SHP77 (cell line): Measurements from ENCODE around the gene STXBP6.
"Not testable (repeated sequence)": the region's sequence is repeated elsewhere in the genome, so short reads cannot be mapped to it uniquely, and the experiment has no call there.

ENCODE experiments used
- DNase-seq, 2 experiments: peaks; one replicate each; lab custom pipeline; 2025; lab: John Stamatoyannopoulos, UW

STXBP6 gene

DNA sequence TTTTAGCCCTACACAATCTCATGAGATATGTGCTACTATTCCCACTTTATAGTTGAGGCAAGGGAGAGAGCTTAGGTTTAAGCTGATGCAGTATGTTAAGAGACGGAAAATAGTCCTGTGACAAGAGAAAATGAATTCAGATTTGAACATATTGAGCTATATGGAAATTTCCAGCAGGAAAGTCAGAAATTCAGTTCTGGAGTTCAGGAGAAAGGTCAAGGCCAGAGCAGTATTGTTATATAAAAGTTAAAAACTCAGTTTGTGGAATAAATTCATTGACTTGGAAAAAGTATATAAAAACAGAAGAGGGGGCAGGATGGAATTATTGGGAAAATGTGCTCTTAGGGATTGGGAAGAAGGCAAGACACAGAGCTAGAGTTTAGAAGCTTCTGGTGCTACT is 248.9 kb downstream of the STXBP6 start:
- DNase-seq: no peak

DNA sequence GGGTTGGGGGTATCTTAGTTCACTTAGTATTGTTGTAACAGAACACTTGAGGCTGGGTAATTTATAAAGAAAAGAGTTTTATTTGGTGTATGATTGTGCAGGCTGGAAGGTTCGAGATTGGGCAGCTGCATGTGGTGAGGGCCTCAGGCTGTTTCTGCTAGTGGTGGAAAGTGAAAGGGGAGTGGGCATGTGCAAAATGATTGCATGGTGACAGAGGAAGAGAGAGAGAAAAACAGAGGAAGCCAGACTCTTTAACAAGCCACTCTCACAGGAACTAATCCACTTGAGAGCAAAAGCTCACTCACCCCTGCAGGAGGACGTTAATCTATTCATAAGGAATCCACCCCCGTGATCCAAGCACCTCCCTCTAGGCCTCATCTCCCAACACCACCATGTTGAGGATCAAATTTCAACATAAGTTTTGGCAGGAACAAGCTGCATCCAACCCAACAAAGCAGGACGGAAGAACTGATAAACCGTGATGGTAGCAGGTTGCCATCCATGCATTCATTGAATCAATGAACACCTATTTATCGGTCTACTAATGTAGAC is 251.0 kb downstream of the STXBP6 start:
- DNase-seq: no peak

DNA sequence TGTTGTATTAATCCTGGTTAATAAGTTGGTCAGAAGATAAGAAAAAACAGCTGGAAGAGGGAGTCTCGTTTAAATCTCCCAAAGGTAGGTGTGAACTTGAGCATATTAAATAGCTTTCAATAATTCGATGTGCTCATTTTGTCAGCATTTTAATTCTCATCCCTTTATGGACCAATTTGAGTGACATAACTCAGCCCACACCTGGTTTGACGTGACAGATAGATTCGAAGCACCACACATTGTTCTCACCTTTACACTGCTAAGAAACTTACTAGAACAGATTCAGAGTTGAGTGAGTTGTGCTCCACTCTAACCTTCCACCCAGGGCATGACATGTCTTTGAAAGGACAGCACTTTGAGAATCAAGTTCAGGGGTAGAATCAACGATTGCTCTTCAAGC is 254.5 kb downstream of the STXBP6 start:
- no peak for DNase-seq

DNA sequence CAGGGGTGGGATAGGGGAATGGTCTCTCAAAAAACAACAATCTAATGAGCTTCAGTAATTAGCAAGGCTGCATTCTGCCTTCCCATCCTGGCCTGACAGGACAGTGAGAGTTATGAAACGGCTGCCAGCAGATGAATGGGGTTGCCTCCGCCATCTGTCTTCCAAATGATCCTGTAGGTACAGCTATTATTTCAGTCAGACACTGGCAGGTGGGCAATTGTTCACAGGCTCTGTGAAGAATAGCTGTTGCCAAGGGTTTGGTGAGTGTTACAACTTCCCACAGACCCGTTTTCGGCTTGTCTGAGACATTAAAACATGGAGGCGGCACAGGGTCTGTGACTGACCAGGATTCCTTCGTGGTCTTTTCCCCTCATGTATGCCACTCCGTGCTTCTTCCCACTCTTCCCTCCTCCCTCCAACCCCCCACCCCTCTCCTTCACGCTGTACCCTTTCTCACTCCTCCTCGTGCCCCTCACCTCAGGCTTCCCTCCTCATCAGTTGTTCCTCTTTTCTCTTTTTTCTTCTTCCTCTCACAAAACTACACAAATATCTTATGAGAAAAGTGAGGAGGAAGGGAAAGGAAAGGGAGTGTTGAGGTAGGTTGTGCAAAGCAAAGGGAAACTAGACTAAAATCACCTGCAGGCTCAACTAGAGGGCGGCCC is 255.2 kb downstream of the STXBP6 start:
- DNase-seq: peak in 1 of 2 experiments; percentile 6

DNA sequence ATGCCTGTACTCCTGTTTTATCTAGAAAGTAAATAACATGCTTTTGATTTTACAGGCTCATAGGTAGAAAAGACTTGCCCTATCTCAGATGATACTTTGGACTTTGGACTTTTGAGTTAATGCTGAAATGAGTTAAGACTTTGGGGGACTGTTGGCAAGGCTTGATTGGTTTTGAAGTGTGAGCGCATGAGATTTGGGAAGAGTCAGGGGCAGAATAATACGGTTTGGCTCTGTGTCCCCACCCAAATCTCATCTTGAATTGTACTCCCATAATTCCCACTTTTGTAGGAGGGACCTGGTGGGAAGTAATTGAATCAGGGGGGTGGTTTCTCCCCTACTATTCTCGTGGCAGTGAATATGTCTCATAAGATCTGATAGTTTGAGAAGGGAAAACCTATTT is 259.8 kb downstream of the STXBP6 start:
- no peak for DNase-seq

DNA sequence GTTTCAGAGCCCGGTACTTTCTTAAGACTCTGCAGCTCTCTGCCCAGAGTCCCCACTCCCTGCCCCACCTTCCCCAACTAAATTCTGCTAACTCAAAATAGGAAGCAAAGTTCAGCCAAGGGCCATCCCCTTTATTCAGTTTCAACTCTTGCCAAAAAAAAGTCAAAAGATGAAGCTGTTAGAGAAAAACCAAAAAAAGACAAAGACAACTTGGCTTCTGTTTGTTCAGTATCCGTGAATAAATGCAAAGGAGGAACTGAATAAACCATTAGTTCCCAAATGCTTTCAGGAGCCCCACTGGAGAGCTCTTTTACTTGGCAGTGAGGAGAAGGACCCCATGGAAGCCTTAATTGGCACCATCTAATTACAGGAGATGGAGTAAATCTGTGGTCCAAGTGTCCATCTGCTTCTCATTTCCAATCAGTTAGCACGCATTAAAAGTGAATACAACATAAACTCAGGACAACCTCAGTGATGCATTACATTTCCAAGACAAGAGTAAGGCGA is 260.5 kb downstream of the STXBP6 start:
- no peak for DNase-seq

DNA sequence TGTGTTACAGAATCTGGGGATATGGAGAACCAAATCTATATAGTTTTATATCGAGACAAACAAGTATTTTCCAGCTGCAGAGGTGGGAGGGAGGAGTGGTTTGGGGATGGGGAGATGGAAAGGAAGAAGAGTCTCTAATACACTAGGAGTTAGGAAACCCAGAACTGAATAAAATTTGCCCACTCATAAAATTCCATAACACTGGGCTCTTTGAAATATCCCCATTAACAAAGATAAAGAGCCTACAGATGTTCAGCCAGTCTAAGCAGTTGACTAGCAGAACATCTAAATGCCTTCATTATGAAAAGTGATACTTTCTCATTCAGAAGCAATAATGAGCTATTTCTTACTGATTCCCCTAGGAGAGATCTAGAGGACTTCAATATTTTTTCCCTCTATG is 264.2 kb downstream of the STXBP6 start:
- no peak for DNase-seq

DNA sequence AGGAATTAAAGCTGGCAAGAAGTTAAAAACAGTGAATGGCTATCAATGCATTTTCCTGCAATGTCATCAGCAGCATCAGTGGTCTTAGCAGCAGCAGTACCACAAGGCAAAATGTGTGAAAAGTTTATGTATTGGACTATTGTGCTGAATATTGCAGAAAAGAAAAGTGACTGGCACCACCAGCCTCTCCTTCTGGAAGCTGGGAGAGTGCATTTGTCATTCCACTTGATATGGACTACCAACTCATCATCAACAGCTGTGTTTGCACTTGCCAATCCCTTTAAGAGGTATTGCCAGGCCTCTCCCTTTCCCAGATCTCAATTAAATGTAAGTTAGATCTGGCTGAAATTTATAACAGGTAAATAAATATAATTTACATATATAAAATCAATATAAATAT is 265.0 kb downstream of the STXBP6 start:
- peak; percentile 21 to 52 for DNase-seq

DNA sequence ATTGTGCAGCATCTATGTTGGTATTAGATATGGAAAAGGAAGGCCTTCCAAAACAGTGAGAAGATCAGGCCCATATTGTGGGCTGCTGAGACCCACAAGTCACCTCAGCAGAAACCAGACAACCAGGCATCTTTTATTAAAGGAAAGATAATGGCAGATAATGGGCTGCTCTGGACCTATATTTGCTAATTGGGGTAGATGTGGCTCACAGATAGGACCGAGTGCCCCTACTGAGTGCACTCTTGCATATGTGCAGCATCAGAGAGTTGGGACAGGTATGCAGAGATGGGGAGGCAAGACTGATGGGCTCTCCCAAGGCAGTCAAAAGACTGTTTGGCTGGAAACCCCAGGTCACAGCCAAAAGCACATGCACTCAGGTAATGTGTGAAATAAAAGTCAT is 266.2 kb downstream of the STXBP6 start:
- no peak for DNase-seq

DNA sequence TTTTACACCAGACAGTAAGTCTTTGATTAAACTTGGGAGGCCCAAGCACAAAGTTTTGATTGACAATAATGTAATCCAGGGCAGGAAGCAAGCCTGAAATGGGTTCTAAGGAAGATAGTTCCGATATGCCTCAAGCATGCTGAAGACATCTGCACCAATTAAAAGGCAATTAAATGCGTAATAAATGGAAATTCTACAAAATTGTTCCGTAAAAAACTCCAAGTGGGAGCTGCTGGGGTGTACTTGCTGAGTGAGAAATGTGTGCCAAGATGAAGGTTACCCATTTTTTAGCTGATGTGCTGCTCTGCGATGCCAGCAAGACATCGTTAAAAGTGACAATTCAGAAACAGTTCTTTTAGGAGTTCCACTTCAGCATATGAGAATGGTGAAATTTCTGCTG is 269.7 kb downstream of the STXBP6 start:
- DNase-seq: no peak

DNA sequence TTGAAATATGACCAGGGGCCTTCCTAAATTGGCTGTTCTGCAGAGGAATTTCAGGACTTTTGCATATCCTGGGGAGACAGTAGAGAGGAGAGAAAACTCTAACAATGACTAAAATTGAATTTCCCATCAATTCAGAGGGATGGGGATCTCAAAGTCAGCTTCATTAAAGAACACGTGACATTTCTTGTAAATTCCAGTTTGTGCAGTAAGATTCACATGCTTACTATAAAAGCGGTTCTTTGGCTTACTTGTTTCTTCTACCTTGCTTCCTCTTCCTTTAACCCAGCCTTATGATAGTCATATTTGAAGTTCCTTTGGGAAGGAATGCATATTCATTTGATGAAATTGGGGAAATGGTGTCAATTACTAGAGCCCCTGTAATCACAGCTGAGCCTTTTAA is 272.3 kb downstream of the STXBP6 start:
- no peak for DNase-seq

DNA sequence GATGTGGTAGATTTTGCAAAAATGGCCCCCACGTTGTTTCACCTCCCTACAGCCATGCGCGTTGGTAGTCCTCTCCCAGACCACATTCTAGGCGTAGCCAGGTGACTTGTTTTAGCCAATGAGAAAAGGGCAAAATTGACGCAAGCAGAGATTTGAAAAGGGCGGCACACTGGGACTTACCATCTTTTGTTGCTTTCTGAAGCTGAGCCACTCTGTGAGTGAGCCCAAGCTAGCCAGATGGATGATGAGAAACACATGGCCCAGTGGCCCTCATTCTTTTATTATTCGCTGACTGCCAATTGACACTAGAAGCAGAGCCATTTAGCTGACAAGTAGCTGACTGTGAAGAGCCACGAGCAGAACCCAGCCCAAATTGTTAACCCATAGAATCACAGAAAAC is 274.0 kb downstream of the STXBP6 start:
- DNase-seq: no peak

DNA sequence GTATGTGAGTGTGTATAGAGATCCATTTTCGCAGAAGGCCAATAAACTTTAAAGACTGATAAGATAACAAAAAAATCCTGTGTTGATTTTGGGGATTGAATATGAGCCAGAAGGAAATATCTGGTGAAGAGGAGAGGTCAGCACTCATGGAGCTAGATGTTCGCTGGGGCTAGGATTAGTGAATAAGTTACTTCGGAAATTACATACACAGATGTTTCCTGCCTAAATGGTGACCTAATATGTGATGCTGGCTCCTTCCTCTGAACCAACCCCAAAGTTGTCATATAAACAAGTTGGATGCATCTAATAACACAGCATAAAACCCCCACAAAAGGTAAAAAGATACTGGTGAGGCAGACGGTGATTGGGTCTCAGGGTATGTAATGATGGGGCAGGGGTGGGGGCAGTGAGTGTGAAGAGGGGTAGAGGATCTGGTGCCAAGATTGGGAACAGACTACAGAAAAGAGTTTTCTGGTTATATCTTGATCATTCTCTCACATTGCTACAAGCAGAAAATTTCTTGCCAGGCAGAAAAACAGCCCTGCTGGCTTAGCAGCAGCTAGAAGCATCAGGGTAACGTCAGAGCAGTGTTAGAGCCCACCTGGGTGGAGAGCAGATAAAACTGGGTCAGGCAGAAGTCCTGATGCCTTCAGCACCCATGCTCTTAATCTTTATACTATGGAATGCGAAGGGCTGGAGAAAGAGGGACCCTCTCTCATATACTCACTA is 275.6 kb downstream of the STXBP6 start:
- no peak for DNase-seq

DNA sequence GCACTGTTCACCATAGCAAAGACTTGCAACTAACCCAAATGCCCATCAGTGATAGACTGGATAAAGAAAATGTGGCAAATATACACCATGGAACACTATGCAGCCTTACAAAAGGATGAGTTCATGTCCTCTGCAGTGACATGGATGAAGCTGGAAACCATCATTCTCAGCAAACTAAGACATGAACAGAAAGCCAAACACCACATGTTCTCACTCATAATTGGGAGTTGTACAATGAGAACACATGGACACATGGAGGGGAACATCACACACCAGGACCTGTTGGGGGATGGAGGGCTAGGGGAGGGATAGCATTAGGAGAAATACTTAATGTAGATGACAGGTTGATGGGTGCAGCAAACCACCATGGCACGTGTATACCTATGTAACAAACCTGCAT is 276.4 kb downstream of the STXBP6 start:
- DNase-seq: not testable (repeated sequence)

DNA sequence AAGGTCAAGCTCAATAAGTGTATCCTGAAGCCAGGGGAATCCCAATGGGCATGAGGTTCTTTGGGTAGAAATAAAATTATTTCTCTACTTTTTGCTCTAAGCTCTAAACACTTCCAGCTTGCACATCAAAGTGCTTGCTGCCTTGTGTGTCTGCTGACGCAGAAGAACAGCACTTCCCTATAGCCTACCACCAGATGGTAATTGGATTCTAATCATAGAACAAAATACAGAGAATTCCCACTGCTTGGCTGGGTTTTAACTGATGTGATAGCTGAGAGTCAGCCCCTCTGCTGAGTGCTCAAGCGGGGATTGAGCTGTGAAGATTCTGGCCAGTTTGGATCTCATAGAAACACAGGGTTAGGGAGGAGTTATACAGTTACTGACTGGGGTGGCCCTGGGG is 283.5 kb downstream of the STXBP6 start:
- DNase-seq: no peak

DNA sequence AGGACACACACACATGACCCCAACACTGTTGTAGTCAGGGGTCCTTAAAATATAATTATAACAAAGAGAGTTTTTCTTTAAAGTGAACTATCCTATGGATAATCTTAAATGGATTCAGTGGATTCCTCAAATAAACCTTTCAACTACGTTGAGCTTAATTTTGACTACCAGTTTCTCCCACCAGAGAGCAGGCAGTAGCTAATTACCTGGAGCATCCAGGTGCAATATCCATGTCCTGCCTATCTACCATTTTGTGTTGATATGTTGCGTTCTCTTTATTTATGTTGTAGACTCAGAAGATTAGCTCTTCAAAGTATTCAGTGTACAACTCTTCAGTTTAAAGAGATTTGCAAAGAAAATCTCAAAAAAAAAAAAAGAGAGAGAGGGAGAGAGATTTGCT is 288.8 kb downstream of the STXBP6 start:
- DNase-seq: no peak
